H9 (cell line): ENCODE results near the gene PPM1J. TPM values are rescaled to one million over a fixed set of nuclear protein-coding genes. Genes with fewer than 3 reads are reported as not detected.

Source experiments
- DNase-seq: peaks from one replicate; pipeline ENCODE4 v3.0.0-alpha.2; 2017
- H2AFZ ChIP-seq: one replicate; pipeline ENCODE4 v1.6.1; 2013; ENCODE audit warnings: mild to moderate bottlenecking, low read length, control low read depth, moderate library complexity
- H2AK5ac ChIP-seq: 2 replicates; pipeline ENCODE4 v1.6.1; 2013; ENCODE audit warnings: low read length, control low read depth, mixed read lengths; ENCODE audit not compliant: insufficient read length
- H2BK120ac ChIP-seq: one replicate; pipeline ENCODE4 v1.6.1; 2013; ENCODE audit warnings: low read depth, mild to moderate bottlenecking, low read length, control low read depth, inconsistent platforms; ENCODE audit not compliant: poor library complexity, severe bottlenecking
- H2BK12ac ChIP-seq: 2 replicates; pipeline ENCODE4 v1.6.1; 2013; ENCODE audit warnings: low read length, control low read depth, mixed read lengths, low read depth; ENCODE audit not compliant: insufficient read length
- H2BK15ac ChIP-seq: 2 replicates; pipeline ENCODE4 v1.6.1; 2013; ENCODE audit warnings: low read depth, low read length, control low read depth
- H2BK20ac ChIP-seq: one replicate; pipeline ENCODE4 v1.6.1; 2013; ENCODE audit warnings: low read depth, mild to moderate bottlenecking, low read length, control low read depth, inconsistent platforms; ENCODE audit not compliant: poor library complexity, severe bottlenecking
- H2BK5ac ChIP-seq: 2 replicates; pipeline ENCODE4 v1.6.1; 2013; ENCODE audit warnings: low read length, control low read depth, mixed read lengths; ENCODE audit not compliant: insufficient read length
- H3K14ac ChIP-seq: 2 replicates; pipeline ENCODE4 v1.6.1; 2013; ENCODE audit warnings: low read length, control low read depth; ENCODE audit not compliant: insufficient read depth
- H3K18ac ChIP-seq: 2 replicates; pipeline ENCODE4 v1.6.1; 2013; ENCODE audit warnings: low read depth, mild to moderate bottlenecking, mixed read lengths, low read length, control low read depth; ENCODE audit not compliant: insufficient read length
- H3K23ac ChIP-seq: 2 replicates; pipeline ENCODE4 v1.6.1; 2013; ENCODE audit warnings: low read length, control low read depth, mixed read lengths, low read depth; ENCODE audit not compliant: insufficient read length
- H3K23me2 ChIP-seq: 2 replicates; pipeline ENCODE4 v1.6.1; 2013; ENCODE audit warnings: low read depth, mild to moderate bottlenecking, mixed read lengths, low read length, control low read depth; ENCODE audit not compliant: insufficient read length, poor library complexity, severe bottlenecking
- H3K27ac ChIP-seq: 2 replicates; pipeline ENCODE4 v1.5.1; 2013; ENCODE audit warnings: low read length, control low read depth, mixed read lengths, low read depth; ENCODE audit not compliant: insufficient read length
- H3K27me3 ChIP-seq: 2 replicates; pipeline ENCODE4 v1.6.1; 2013; ENCODE audit warnings: low read length, control low read depth, inconsistent platforms; ENCODE audit not compliant: insufficient read depth
- H3K4ac ChIP-seq: 2 replicates; pipeline ENCODE4 v1.6.1; 2013; ENCODE audit warnings: low read depth, mild to moderate bottlenecking, control low read depth, inconsistent platforms, low read length, moderate library complexity
- H3K4me1 ChIP-seq: 2 replicates; pipeline ENCODE4 v1.6.1; 2013; ENCODE audit warnings: low read length, control low read depth, inconsistent platforms; ENCODE audit not compliant: insufficient read depth
- H3K4me2 ChIP-seq: 2 replicates; pipeline ENCODE4 v1.6.1; 2013; ENCODE audit warnings: low read length, control low read depth, mixed read lengths; ENCODE audit not compliant: insufficient read length, insufficient read depth
- H3K56ac ChIP-seq: 2 replicates; pipeline ENCODE4 v1.6.1; 2013; ENCODE audit warnings: low read depth, mild to moderate bottlenecking, mixed read lengths, low read length, control low read depth; ENCODE audit not compliant: insufficient read length
- H3K79me1 ChIP-seq: 2 replicates; pipeline ENCODE4 v1.6.1; 2013; ENCODE audit warnings: low read depth, mild to moderate bottlenecking, moderate library complexity, low read length, control low read depth, inconsistent platforms; ENCODE audit not compliant: insufficient read depth, poor library complexity, severe bottlenecking
- H3K79me2 ChIP-seq: 2 replicates; pipeline ENCODE4 v1.6.1; 2013; ENCODE audit warnings: low read length, control low read depth, inconsistent platforms; ENCODE audit not compliant: insufficient read depth
- H3K9ac ChIP-seq: 2 replicates; pipeline ENCODE4 v1.6.1; 2013; ENCODE audit warnings: low read length, control low read depth, mixed read lengths; ENCODE audit not compliant: insufficient read length; ENCODE audit errors: extremely low read depth
- H3K9me3 ChIP-seq: one replicate; pipeline ENCODE4 v1.6.1; 2013; ENCODE audit warnings: low read depth, low read length, inconsistent platforms; ENCODE audit not compliant: control insufficient read depth
- H3T11ph ChIP-seq: one replicate; pipeline ENCODE4 v1.6.1; 2013; ENCODE audit warnings: mild to moderate bottlenecking, low read length, control low read depth, inconsistent platforms
- H4K20me1 ChIP-seq: one replicate; pipeline ENCODE4 v1.6.1; 2013; ENCODE audit not compliant: control insufficient read depth, insufficient read length, insufficient read depth
- H4K5ac ChIP-seq: 2 replicates; pipeline ENCODE4 v1.6.1; 2013; ENCODE audit warnings: low read depth, mild to moderate bottlenecking, mixed read lengths, low read length, control low read depth; ENCODE audit not compliant: insufficient read length
- H4K8ac ChIP-seq: replicated peaks from 2 replicates; pipeline ENCODE4 v1.6.1; 2013; ENCODE audit warnings: low read length, control low read depth, mixed read lengths, low read depth; ENCODE audit not compliant: insufficient read length
- H4K91ac ChIP-seq: 2 replicates; pipeline ENCODE4 v1.6.1; 2013; ENCODE audit warnings: low read depth, mild to moderate bottlenecking, moderate library complexity, mixed read lengths, low read length, control low read depth; ENCODE audit not compliant: insufficient read length
- H3K27ac Mint-ChIP-seq, 3 experiments: 2 replicates in 2 of 3; 3 replicates in 1 of 3; pipeline ENCODE4 v1.8.0; 2020 to 2021; ENCODE audit warnings: mixed read lengths in 3 of 3, mild to moderate bottlenecking in 1 of 3, moderate library complexity in 1 of 3
- H3K27me3 Mint-ChIP-seq: 2 replicates; pipeline ENCODE4 v1.8.0; 2021; ENCODE audit warnings: low read depth, mild to moderate bottlenecking, moderate library complexity, mixed read lengths
- H3K36me3 Mint-ChIP-seq, 3 experiments: 2 replicates in 2 of 3; 3 replicates in 1 of 3; pipeline ENCODE4 v1.8.0; 2020 to 2021; ENCODE audit warnings: low read depth in 3 of 3, mixed read lengths in 3 of 3; ENCODE audit not compliant: insufficient read depth in 1 of 3
- H3K4me1 Mint-ChIP-seq, 2 experiments: 2 replicates each; pipeline ENCODE4 v1.8.0; 2020; ENCODE audit warnings: mixed read lengths in 2 of 2
- H3K4me3 Mint-ChIP-seq, 2 experiments: 2 replicates in 1 of 2; 3 replicates in 1 of 2; pipeline ENCODE4 v1.8.0; 2020 to 2021; ENCODE audit warnings: mild to moderate bottlenecking in 2 of 2, mixed read lengths in 2 of 2, moderate library complexity in 1 of 2
- H3K9me3 Mint-ChIP-seq, 2 experiments: 2 replicates in 1 of 2; 3 replicates in 1 of 2; pipeline ENCODE4 v1.8.0; 2020; ENCODE audit warnings: mild to moderate bottlenecking in 2 of 2, mixed read lengths in 2 of 2, moderate library complexity in 1 of 2
- CTCF ChIP-seq: fragments of 200-600 bp; sonication (generic); conservative IDR thresholded peaks from 3 replicates; pipeline ENCODE4 v1.8.0; 2021; ENCODE audit warnings: antibody characterized with exemption, mild to moderate bottlenecking
- WGBS: extraction: QIAGEN DNeasy Blood & Tissue Kit; methylation state at CpG from one replicate; pipeline ENCODE4 v1.1.7; 2013; ENCODE audit warnings: missing lambda C conversion rate, low lambda C conversion rate, mixed read lengths; ENCODE audit not compliant: insufficient read length; ENCODE audit errors: extremely low coverage; 5-methylcytosine and 5-hydroxymethylcytosine counted together
- total RNA-seq: library from RNA; stranded (reverse); gene quantifications from 2 replicates; pipeline ENCODE4 v1.2.1, GENCODE V29; 2021

The PPM1J gene
- total RNA-seq, 1 experiment from 2014 or later = 12.7 TPM

- no peak overlapping the region for H3K27ac Mint-ChIP-seq
- Histone ChIP-seq H3K9me3 (no peaks in the 10 kb centered on the region), H3K14ac (no peak overlapping the region), H2BK20ac (no peak overlapping the region), H4K5ac (no peak overlapping the region), H3K4me1 (no peaks in the 10 kb centered on the region; the same call in 1 of the 2 replicates), H2AFZ (no peak overlapping the region), H3K9ac (no peak overlapping the region), H3K23ac (no peak overlapping the region), H3K27me3 (peaks cover under 1% of the 10 kb centered on the region; the same call in 1 of the 2 replicates), H3K79me2 (no peaks in the 10 kb centered on the region), H3K4ac (no peak overlapping the region), H2BK120ac (no peak overlapping the region), H3K79me1 (no peaks in the 10 kb centered on the region), H3K27ac (no peak overlapping the region), H4K20me1 (peaks cover 2% of the 10 kb centered on the region), H4K8ac (no peak overlapping the region), H3K18ac (no peak overlapping the region), H3K4me2 (no peak overlapping the region), H2BK12ac (no peak overlapping the region), H3K23me2 (no peaks in the 10 kb centered on the region), H2BK15ac (no peak overlapping the region), H3K56ac (no peak overlapping the region), H2AK5ac (no peak overlapping the region), H4K91ac (no peak overlapping the region), H2BK5ac (no peak overlapping the region), H3T11ph (no peak overlapping the region)
- no peak for TF ChIP-seq CTCF
- WGBS = no CpG with 5 or more reads among the region's 15 CpGs
- DNase-seq = no peak
- peaks cover 15 to 23% of the 10 kb centered on the region in 2 experiments for H3K4me1 Mint-ChIP-seq
- peaks cover 11% of the 10 kb centered on the region for H3K27me3 Mint-ChIP-seq
- peaks cover 31 to 80% (median 76%) of the 10 kb centered on the region in 3 experiments; a peak in 6 of 7 replicates for H3K36me3 Mint-ChIP-seq
- H3K4me3 Mint-ChIP-seq = no peak overlapping the region
- no peaks in the 10 kb centered on the region for H3K9me3 Mint-ChIP-seq
These were observed 20.7 kb downstream of the PPM1J start for GRCh38 chr1:112694363-112694929.
